Activated CD8-positive, alpha-beta T cell treated with anti-CD3 and anti-CD28 coated beads, Interleukin-2, amount 10 ng/mL, durations not matched to agents 7 days and 5 days (primary cell): ENCODE results near the gene TBCD. TPM values are rescaled to one million over a fixed set of nuclear protein-coding genes. Genes with fewer than 3 reads are reported as not detected.

ENCODE experiments used
- ATAC-seq: fragments of 150-1000 bp; cut with Tn5 transposase; one replicate; pipeline ENCODE4 v1.10.0; 2021; ENCODE audit warnings: moderate library complexity
- CTCF ChIA-PET: fragments of 350-600 bp; sonication (Branson Sonifier 250); formaldehyde crosslinking; loops from one replicate; lab custom pipeline; 2021; ENCODE audit warnings: antibody characterized with exemption; lab: Charles Lee
- POLR2A ChIA-PET: fragments of 350-600 bp; sonication (Branson Sonifier 250); formaldehyde crosslinking; loops from one replicate; lab custom pipeline; 2021; ENCODE audit warnings: antibody characterized with exemption; lab: Charles Lee
- DNase-seq: peaks from one replicate; pipeline ENCODE4 v3.0.0-alpha.2; 2020
- H3K27ac Mint-ChIP-seq: one replicate; pipeline ENCODE4 v1.8.0; 2021; ENCODE audit warnings: mild to moderate bottlenecking, mixed read lengths
- H3K27me3 Mint-ChIP-seq: one replicate; pipeline ENCODE4 v1.8.0; 2021; ENCODE audit warnings: low read depth, mixed read lengths
- H3K36me3 Mint-ChIP-seq: one replicate; pipeline ENCODE4 v1.8.0; 2021; ENCODE audit warnings: low read depth, mixed read lengths
- H3K4me1 Mint-ChIP-seq: one replicate; pipeline ENCODE4 v1.8.0; 2021; ENCODE audit warnings: low read depth, mixed read lengths
- H3K4me3 Mint-ChIP-seq: one replicate; pipeline ENCODE4 v1.8.0; 2021; ENCODE audit warnings: mild to moderate bottlenecking, mixed read lengths
- H3K9me3 Mint-ChIP-seq: one replicate; pipeline ENCODE4 v1.8.0; 2022; ENCODE audit warnings: mixed read lengths; ENCODE audit not compliant: insufficient read depth
- total RNA-seq, 2 experiments: library from RNA; stranded (reverse); gene quantifications; one replicate each; pipeline ENCODE4 v1.2.3, GENCODE V29; 2021

Gene TBCD
- total RNA-seq, 2 experiments from 2014 or later: 112 to 122 TPM

GRCh38 chr17:82930924-82931698, 179.2 kb downstream of the TBCD start:
- H3K27me3 Mint-ChIP-seq: no peaks in the 10 kb centered on the region
- no peak overlapping the region for H3K27ac Mint-ChIP-seq
- no peaks in the 10 kb centered on the region for H3K9me3 Mint-ChIP-seq
- no peak for DNase-seq
- no peak overlapping the region for H3K4me3 Mint-ChIP-seq
- no peak for ATAC-seq
- no peaks in the 10 kb centered on the region for H3K4me1 Mint-ChIP-seq
- POLR2A ChIA-PET: interaction anchor here (0.6 kb wide), 1 partner anchor 113 kb away, joined by 3 read pairs; no protein-coding TSS in a partner anchor
- peaks cover 36% of the 10 kb centered on the region for H3K36me3 Mint-ChIP-seq
- CTCF ChIA-PET: no interaction called here

- Mint-ChIP-seq H3K36me3 (peaks cover 37% of the 10 kb centered on the region), H3K27ac (no peak overlapping the region), H3K27me3 (no peaks in the 10 kb centered on the region), H3K9me3 (no peaks in the 10 kb centered on the region), H3K4me3 (no peak overlapping the region), H3K4me1 (no peaks in the 10 kb centered on the region)
- ATAC-seq (no peak), DNase-seq (no peak)
- CTCF ChIA-PET: interaction anchor here (1.0 to 1.8 kb wide), 2 partner anchors 150 to 269 kb away, joined by 3 to 5 read pairs; no protein-coding TSS in a partner anchor
- POLR2A ChIA-PET: interaction anchor here (0.6 to 1.0 kb wide), 2 partner anchors 90 to 114 kb away, joined by 3 read pairs; no protein-coding TSS in a partner anchor
Measured at GRCh38 chr17:82931699-82932517, 180.0 kb downstream of the TBCD start.

DNA sequence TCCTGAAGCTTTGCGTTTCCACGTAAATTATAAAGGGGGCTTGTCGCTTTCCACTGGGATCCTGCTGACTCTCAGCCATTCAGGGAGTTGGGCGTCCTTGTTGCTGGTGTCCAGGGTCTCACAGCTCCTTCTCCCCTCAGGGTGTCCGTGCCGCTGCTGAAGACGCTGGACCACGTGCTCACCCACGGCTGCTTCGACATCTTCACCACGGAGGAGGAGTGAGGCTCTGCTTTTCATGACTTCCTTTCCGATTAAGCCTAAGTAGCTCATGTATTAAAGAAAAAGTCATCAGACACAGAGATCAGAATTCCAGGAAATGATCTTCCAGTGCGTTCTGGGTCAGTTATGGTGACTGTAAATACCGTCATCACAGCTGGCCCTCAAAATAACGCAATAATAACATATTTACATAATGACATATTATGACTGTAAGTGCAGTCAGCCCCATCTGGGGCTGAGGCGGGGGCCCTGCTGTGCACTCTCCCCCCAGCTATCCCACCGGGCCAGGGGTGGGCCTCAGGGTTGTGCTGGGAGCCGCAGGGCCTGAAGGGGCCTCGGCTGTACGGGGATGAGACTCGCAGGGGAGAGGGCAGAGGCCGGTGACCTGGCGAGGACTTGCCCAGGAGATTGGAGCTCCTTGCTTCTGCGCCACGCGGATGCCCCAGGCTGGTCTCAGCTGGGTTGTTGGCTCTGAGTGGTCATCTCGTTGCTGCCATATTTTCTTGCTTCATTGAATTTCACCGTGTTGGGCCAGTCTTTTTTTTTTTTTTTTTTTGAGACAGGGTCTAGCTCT, 180.8 kb downstream of the TBCD start:
- ChIA-PET CTCF (interaction anchor here (1.0 to 1.8 kb wide), 2 partner anchors 151 to 268 kb away, joined by 3 to 5 read pairs; no protein-coding TSS in a partner anchor), POLR2A (interaction anchor here (1.0 kb wide), 1 partner anchor 91 kb away, joined by 3 read pairs; no protein-coding TSS in a partner anchor)
- Mint-ChIP-seq H3K27ac (no peak overlapping the region), H3K27me3 (no peaks in the 10 kb centered on the region), H3K4me1 (no peaks in the 10 kb centered on the region), H3K4me3 (no peak overlapping the region), H3K9me3 (no peaks in the 10 kb centered on the region), H3K36me3 (peaks cover 36% of the 10 kb centered on the region)
- ATAC-seq: no peak
- DNase-seq: no peak

DNA sequence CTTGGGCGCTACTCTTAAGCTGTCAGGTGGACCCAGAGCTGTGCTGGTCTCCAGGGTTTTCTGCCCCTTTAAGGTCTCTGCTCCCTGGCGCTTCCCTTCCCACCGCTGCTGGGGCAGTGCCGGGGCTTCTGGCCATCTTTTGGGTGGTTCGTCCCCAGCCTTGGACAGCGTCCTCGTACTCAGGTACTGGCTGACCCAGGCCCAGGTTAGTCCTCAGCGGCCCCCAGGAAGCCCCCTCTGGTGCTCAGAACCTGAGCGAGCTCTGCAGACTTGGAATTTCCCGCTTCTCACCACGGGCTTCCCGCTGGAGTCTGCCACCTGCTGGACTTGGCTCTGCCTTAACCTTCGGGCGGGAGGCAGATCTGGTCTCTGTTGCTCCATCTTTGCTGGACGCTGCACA, 182.0 kb downstream of the TBCD start:
- no peak for DNase-seq
- ChIA-PET CTCF (interaction anchor here (1.8 kb wide), 1 partner anchor 152 kb away, joined by 5 read pairs; no protein-coding TSS in a partner anchor), POLR2A (no interaction called here)

DNA sequence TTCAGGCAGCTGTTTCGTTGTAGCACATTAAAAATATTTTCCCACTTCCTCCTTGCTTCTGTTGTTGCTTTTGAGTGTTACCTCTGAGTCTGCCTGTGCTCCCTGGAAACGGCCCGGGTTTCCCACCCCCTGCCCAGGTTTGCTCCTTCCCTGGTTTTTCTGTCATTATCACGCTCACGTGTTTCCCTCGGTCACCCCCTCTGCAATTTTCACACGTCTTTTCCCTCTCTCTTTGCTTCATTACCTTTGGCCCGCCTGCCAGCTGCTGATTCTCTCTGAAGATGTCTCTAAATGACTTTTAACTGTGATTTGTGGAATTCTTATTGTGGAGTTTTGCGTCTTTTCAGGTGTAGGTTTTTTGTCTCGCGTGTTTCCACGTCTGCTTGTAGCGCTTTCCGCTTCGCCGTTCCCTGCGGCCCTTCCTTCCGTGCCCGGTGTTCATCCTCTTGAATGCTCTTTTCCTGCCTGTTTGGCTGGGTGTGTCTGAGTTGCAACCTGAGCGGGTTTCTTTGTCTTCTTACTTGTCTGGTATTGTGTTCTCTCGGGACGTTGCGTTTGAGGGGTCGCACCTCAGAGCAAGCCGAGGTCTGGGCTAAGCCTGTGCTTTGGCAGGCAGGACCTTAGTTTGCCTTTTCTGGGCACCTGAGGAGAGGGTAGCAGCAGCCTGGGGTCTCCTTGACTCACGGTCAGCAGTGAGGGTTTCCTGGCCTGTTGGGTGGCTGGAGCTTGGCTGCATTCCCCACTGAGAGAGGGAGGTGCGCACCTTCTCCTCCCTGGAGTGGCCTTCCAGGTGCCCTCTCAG, 184.3 kb downstream of the TBCD start:
- DNase-seq (no peak), ATAC-seq (no peak)
- Mint-ChIP-seq H3K27me3 (no peaks in the 10 kb centered on the region), H3K36me3 (peaks cover 46% of the 10 kb centered on the region), H3K4me3 (no peak overlapping the region), H3K9me3 (no peaks in the 10 kb centered on the region), H3K4me1 (no peaks in the 10 kb centered on the region), H3K27ac (peak overlapping the region; percentile 39)
- CTCF ChIA-PET: no interaction called here
- POLR2A ChIA-PET: no interaction called here

More for the DNA sequence above, 182.0 kb downstream of the TBCD start:
- Mint-ChIP-seq H3K27me3 (no peaks in the 10 kb centered on the region), H3K27ac (no peak overlapping the region), H3K36me3 (peaks cover 42% of the 10 kb centered on the region), H3K4me3 (no peak overlapping the region), H3K4me1 (no peaks in the 10 kb centered on the region), H3K9me3 (no peaks in the 10 kb centered on the region)
- no peak for ATAC-seq

DNA sequence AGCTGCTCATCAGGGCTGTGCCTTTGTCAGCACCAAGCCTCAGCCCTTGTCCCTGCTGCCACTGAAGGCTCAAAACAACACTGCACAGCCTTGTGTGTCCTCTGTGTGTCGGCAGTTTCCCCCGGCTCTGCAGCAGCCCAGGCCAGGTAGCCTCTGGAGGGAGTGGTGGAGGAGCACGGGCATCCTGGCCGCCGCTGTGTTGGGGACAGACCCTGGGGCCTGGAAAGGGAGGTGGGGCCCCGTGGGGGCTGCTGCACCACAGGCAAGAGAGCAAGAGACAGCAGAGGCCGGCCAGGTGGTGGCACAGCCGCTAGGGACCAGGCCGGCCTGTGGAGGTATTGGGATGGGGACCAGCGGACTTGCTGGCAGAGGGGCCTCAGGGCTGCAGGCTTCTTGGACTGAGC, 184.9 kb downstream of the TBCD start:
- peaks cover 46% of the 10 kb centered on the region for H3K36me3 Mint-ChIP-seq
- no peak for ATAC-seq

GRCh38 chr17:82937411-82938371, 185.8 kb downstream of the TBCD start:
- H3K27ac Mint-ChIP-seq: no peak overlapping the region
- DNase-seq (no peak), ATAC-seq (no peak)
- H3K27me3 Mint-ChIP-seq: no peaks in the 10 kb centered on the region
- ChIA-PET CTCF (no interaction called here), POLR2A (no interaction called here)
- no peaks in the 10 kb centered on the region for H3K9me3 Mint-ChIP-seq
- peaks cover 46% of the 10 kb centered on the region for H3K36me3 Mint-ChIP-seq
- H3K4me1 Mint-ChIP-seq: no peaks in the 10 kb centered on the region
- H3K4me3 Mint-ChIP-seq: no peak overlapping the region

More for the DNA sequence above, 184.9 kb downstream of the TBCD start:
- Mint-ChIP-seq H3K9me3 (no peaks in the 10 kb centered on the region), H3K4me1 (no peaks in the 10 kb centered on the region), H3K27me3 (no peaks in the 10 kb centered on the region), H3K27ac (no peak overlapping the region), H3K4me3 (no peak overlapping the region)
- POLR2A ChIA-PET: no interaction called here
- DNase-seq: no peak
- CTCF ChIA-PET: no interaction called here

GRCh38 chr17:82938486-82938872, 186.6 kb downstream of the TBCD start:
- POLR2A ChIA-PET: no interaction called here
- Mint-ChIP-seq H3K27ac (no peak overlapping the region), H3K4me3 (no peak overlapping the region), H3K9me3 (no peaks in the 10 kb centered on the region), H3K27me3 (no peaks in the 10 kb centered on the region), H3K36me3 (peaks cover 50% of the 10 kb centered on the region), H3K4me1 (no peaks in the 10 kb centered on the region)
- DNase-seq (no peak), ATAC-seq (no peak)
- CTCF ChIA-PET: interaction anchor here (1.2 kb wide), 1 partner anchor 157 kb away, joined by 3 read pairs; no protein-coding TSS in a partner anchor

DNA sequence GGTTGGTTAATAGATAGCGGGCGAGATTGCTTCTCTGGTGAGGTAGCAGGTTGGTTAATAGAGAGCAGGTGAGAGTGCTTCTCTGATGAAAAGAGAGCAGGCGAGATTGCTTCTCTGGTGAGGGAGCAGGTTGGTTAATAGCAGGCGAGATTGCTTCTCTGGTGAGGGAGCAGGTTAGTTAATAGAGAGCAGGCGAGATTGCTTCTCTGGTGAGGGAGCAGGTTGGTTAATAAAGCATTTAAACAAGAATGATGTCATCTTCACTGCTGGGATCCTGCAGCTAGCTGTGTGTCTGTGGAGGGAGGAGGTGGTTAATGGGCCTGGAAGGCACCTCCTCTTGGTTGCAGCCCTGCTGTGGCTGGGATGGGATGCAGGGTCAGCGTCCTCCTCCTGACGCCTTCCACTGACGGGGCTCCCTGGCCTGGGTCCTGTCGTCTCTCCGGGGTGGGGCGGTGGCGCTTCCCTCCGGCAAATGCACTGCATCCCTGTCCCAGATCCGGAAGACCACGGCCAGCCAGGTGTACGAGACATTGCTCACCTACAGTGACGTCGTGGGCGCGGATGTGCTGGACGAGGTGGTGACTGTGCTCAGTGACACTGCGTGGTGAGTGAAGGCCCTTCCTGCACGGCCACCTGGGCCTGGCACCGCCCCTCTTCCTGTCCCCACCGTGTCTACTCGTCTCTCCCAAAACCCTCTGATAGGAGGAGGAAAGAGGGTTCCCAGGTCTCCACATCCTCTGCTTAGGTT, 187.2 kb downstream of the TBCD start:
- peaks cover 56% of the 10 kb centered on the region for H3K36me3 Mint-ChIP-seq
- DNase-seq (no peak), ATAC-seq (no peak)
- ChIA-PET POLR2A (no interaction called here), CTCF (interaction anchor here (1.2 kb wide), 1 partner anchor 157 kb away, joined by 3 read pairs; no protein-coding TSS in a partner anchor)
- no peaks in the 10 kb centered on the region for H3K27me3 Mint-ChIP-seq
- peaks cover 4% of the 10 kb centered on the region for H3K9me3 Mint-ChIP-seq
- no peak overlapping the region for H3K27ac Mint-ChIP-seq
- no peaks in the 10 kb centered on the region for H3K4me1 Mint-ChIP-seq
- H3K4me3 Mint-ChIP-seq: no peak overlapping the region
